NB4 (cell line): ENCODE measurements around the gene ARFRP1.

ENCODE experiments used
- DNase-seq: peaks from one replicate; pipeline ENCODE4 v3.0.0; 2010; ENCODE audit warnings: low read depth
- H3K4me3 ChIP-seq: one replicate; pipeline ENCODE4 v1.5.1; 2011; ENCODE audit warnings: mild to moderate bottlenecking, low read depth, low read length, moderate library complexity
- CTCF ChIP-seq: IDR thresholded peaks from one replicate; pipeline ENCODE4 v1.5.1; 2012; ENCODE audit warnings: low read depth, low read length
- MAX ChIP-seq: IDR thresholded peaks from 2 replicates; pipeline ENCODE4 v1.6.1; 2011; ENCODE audit warnings: low read depth, low read length
- MYC ChIP-seq: IDR thresholded peaks from 2 replicates; pipeline ENCODE4 v1.6.1; 2011; ENCODE audit warnings: low read depth, low read length
- POLR2A ChIP-seq: IDR thresholded peaks from 2 replicates; pipeline ENCODE4 v1.6.1; 2011; ENCODE audit warnings: mild to moderate bottlenecking; ENCODE audit not compliant: insufficient read length; ENCODE audit errors: extremely low read depth

The ARFRP1 gene

GRCh38 chr20:63696306-63696627 is 11.5 kb downstream of the ARFRP1 start:
- DNase-seq: peak; percentile 74
- TF ChIP-seq CTCF (no peak), MYC (peak; percentile 72), MAX (peak; percentile 89)
- H3K4me3 ChIP-seq: no peak overlapping the region

- no peak for DNase-seq
- no peak overlapping the region for H3K4me3 ChIP-seq
- TF ChIP-seq POLR2A (no peak), MYC (no peak), CTCF (no peak), MAX (no peak)
Observed at GRCh38 chr20:63695424-63696305, 12.1 kb downstream of the ARFRP1 start.

- DNase-seq: no peak
- no peak overlapping the region for H3K4me3 ChIP-seq
- TF ChIP-seq MAX: no peak
- no peak for TF ChIP-seq MYC
- TF ChIP-seq POLR2A: no peak
- no peak for TF ChIP-seq CTCF
Observed at GRCh38 chr20:63694584-63695423, 13.0 kb downstream of the ARFRP1 start.

GRCh38 chr20:63693733-63694583 is 13.8 kb downstream of the ARFRP1 start:
- TF ChIP-seq MYC (no peak), MAX (no peak), CTCF (no peak), POLR2A (no peak)
- no peak for DNase-seq
- no peak overlapping the region for H3K4me3 ChIP-seq

- TF ChIP-seq MAX (no peak), MYC (no peak), POLR2A (no peak), CTCF (no peak)
- DNase-seq: no peak
- H3K4me3 ChIP-seq: no peak overlapping the region
Observed at GRCh38 chr20:63693083-63693732, 14.6 kb downstream of the ARFRP1 start.
